Measurements from ENCODE around the gene DGCR6. TPM values are rescaled to one million over a fixed set of nuclear protein-coding genes. Genes with fewer than 3 reads are reported as not detected.

DGCR6 gene
- total and polyA plus RNA-seq, 2 of the 4 experiments (the other 2 are of a cell fraction) = 0.54 to 0.58 TPM

DNA sequence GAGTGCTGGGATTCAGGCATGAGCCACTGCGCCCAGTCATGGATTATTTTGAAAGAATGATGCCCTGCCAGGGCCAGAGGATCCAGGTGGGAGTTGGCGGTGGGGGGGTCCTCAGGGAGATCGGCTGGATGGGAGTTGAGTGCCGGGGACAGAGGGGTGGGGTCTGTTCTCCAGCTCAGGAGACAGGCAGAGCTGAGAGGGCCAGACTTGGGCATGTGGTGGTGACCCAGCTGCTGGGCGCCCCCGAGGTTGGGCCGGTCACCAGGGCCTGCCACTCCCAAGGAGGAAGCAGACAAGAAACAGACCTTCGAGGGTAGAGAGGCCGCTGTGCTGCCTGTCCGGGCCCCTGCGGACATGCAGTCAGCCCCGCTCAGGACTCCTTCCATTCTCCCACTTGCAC is 41.8 kb downstream of the DGCR6 start:
- Histone ChIP-seq H4K91ac (ENCODE audit: insufficient read depth, low read depth, low read length) (no peak overlapping the region), H2BK5ac (ENCODE audit: low read depth, low read length, poor library complexity, severe bottlenecking) (no peak overlapping the region), H2BK120ac (ENCODE audit: low read depth, low read length) (no peak overlapping the region), H2BK15ac (ENCODE audit: low read depth, low read length) (no peak overlapping the region), H3K27ac (ENCODE audit: insufficient read depth, low read length) (no peak overlapping the region), H3K9me3 (ENCODE audit: control insufficient read depth, insufficient read depth, low read length) (no peaks in the 10 kb centered on the region), H4K20me1 (ENCODE audit: insufficient read depth, low read length) (no peaks in the 10 kb centered on the region), H3K9me1 (ENCODE audit: insufficient read depth, low read length) (no peaks in the 10 kb centered on the region), H4K8ac (ENCODE audit: low read depth in 2 of 2, low read length in 2 of 2) (no peak overlapping the region), H2BK20ac (ENCODE audit: low read depth, low read length) (no peak overlapping the region), H3K14ac (replicated peaks; ENCODE audit: low read depth, low read length) (no peak overlapping the region), H3K4ac (ENCODE audit: low read depth, low read length) (no peak overlapping the region), H3K36me3 (ENCODE audit: control insufficient read depth, insufficient read depth, low read length) (no peaks in the 10 kb centered on the region), H3K79me1 (ENCODE audit: low read depth in 1 of 2, low read length in 2 of 2) (no peaks in the 10 kb centered on the region), H3K23ac (ENCODE audit: low read depth, low read length) (no peak overlapping the region), H4K5ac (ENCODE audit: low read depth, low read length) (no peak overlapping the region), H2AK5ac (ENCODE audit: low read depth, low read length) (no peak overlapping the region), H3K56ac (ENCODE audit: extremely low read depth, insufficient read depth, low read length) (no peak overlapping the region), H3K9ac (ENCODE audit: low read depth, low read length) (no peak overlapping the region), H3K4me2 (ENCODE audit: low read depth, low read length) (no peak overlapping the region), H3K27me3 (ENCODE audit: control insufficient read depth, insufficient read depth, low read length) (peaks cover 25% of the 10 kb centered on the region), H3K18ac (ENCODE audit: low read depth, low read length) (no peak overlapping the region), H2AFZ (replicated peaks; ENCODE audit: low read length, poor library complexity) (no peak overlapping the region), H3K4me3 (ENCODE audit: insufficient read depth, low read depth, low read length) (no peak overlapping the region), H3K4me1 (ENCODE audit: control insufficient read depth, insufficient read depth, low read length) (no peaks in the 10 kb centered on the region), H2AK9ac (replicated peaks; ENCODE audit: low read depth, low read length, poor library complexity) (no peak overlapping the region)
- DNase-seq (no peak), ATAC-seq (ENCODE audit: low read depth) (no peak)
- ChIA-PET CTCF (no interaction called here), POLR2A (ENCODE audit: unreplicated experiment) (no interaction called here)
- no CpG with 5 or more reads among the region's 12 CpGs for WGBS, 2 experiments (ENCODE audit: extremely low coverage in 2 of 2, insufficient read length in 1 of 2)
- in situ Hi-C loops (cut with MboI; ENCODE audit: low sequenced_read_pairs) = no loop called here
- BruUV-seq (replicated peaks) = no TSS peak
- intact Hi-C loops (cut with micrococcal nuclease) = no loop called here
- TF ChIP-seq NFE2L2 (IDR thresholded peaks at IDR 0.05; ENCODE audit: low read depth, low read length) = no peak
- no peak for TF ChIP-seq MAZ (IDR thresholded peaks at IDR 0.05; ENCODE audit: borderline replicate concordance, low read depth, low read length)
- TF ChIP-seq, protein P1, sequence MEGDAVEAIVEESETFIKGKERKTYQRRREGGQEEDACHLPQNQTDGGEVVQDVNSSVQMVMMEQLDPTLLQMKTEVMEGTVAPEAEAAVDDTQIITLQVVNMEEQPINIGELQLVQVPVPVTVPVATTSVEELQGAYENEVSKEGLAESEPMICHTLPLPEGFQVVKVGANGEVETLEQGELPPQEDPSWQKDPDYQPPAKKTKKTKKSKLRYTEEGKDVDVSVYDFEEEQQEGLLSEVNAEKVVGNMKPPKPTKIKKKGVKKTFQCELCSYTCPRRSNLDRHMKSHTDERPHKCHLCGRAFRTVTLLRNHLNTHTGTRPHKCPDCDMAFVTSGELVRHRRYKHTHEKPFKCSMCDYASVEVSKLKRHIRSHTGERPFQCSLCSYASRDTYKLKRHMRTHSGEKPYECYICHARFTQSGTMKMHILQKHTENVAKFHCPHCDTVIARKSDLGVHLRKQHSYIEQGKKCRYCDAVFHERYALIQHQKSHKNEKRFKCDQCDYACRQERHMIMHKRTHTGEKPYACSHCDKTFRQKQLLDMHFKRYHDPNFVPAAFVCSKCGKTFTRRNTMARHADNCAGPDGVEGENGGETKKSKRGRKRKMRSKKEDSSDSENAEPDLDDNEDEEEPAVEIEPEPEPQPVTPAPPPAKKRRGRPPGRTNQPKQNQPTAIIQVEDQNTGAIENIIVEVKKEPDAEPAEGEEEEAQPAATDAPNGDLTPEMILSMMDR (conservative IDR thresholded peaks at IDR 0.05; ENCODE audit: low read depth, low read length) = no peak
- TF ChIP-seq, protein P2, sequence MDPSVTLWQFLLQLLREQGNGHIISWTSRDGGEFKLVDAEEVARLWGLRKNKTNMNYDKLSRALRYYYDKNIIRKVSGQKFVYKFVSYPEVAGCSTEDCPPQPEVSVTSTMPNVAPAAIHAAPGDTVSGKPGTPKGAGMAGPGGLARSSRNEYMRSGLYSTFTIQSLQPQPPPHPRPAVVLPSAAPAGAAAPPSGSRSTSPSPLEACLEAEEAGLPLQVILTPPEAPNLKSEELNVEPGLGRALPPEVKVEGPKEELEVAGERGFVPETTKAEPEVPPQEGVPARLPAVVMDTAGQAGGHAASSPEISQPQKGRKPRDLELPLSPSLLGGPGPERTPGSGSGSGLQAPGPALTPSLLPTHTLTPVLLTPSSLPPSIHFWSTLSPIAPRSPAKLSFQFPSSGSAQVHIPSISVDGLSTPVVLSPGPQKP (IDR thresholded peaks at IDR 0.05; ENCODE audit: borderline replicate concordance, low read depth, low read length) = no peak
- dilution Hi-C loops (cut with HindIII; ENCODE audit: low sequenced_read_pairs, unreplicated experiment) = no loop called here
